HepG2 (cell line): ENCODE data around the gene LRATD1. TPM values are rescaled to one million over a fixed set of nuclear protein-coding genes. Genes with fewer than 3 reads are reported as not detected.

Experiments used
- EHMT2 ChIP-seq: fragments of 200-600 bp; sonication (generic); IDR thresholded peaks from 2 replicates; pipeline ENCODE4 v1.7.0; 2017; ENCODE audit warnings: antibody characterized with exemption, low read depth, low read length, borderline replicate concordance
- FOXJ3 ChIP-seq: sonication (generic); formaldehyde crosslinking; IDR thresholded peaks from 2 replicates; pipeline ENCODE4 v1.4.0; 2020; ENCODE audit warnings: missing genetic modification reagents, mild to moderate bottlenecking, borderline replicate concordance
- HOXA9 ChIP-seq: sonication (generic); formaldehyde crosslinking; IDR thresholded peaks from 2 replicates; pipeline ENCODE4 v1.8.1; 2022; ENCODE audit warnings: missing genetic modification reagents, mild to moderate bottlenecking, moderate library complexity, borderline replicate concordance
- JUNB ChIP-seq: sonication (generic); formaldehyde crosslinking; IDR thresholded peaks from 2 replicates; pipeline ENCODE4 v1.8.0; 2022; ENCODE audit warnings: missing genetic modification reagents, mild to moderate bottlenecking, borderline replicate concordance
- MEIS1 ChIP-seq: sonication (generic); formaldehyde crosslinking; IDR thresholded peaks from 2 replicates; pipeline ENCODE4 v1.9.0; 2021; ENCODE audit warnings: mild to moderate bottlenecking, missing genetic modification reagents, moderate library complexity, borderline replicate concordance
- ZBTB3 ChIP-seq: sonication (generic); formaldehyde crosslinking; IDR thresholded peaks from 2 replicates; pipeline ENCODE4 v1.4.0; 2020; ENCODE audit warnings: low read depth, mild to moderate bottlenecking, moderate library complexity, missing genetic modification reagents, borderline replicate concordance
- ZNF563 ChIP-seq: sonication (generic); formaldehyde crosslinking; IDR thresholded peaks from 2 replicates; pipeline ENCODE4 v1.8.0; 2022; ENCODE audit warnings: mild to moderate bottlenecking, moderate library complexity, missing genetic modification reagents
- ZNF746 ChIP-seq: sonication (generic); formaldehyde crosslinking; IDR thresholded peaks from 2 replicates; pipeline ENCODE4 v1.8.0; 2022; ENCODE audit warnings: mild to moderate bottlenecking, missing genetic modification reagents
- ZZZ3 ChIP-seq: sonication (generic); formaldehyde crosslinking; IDR thresholded peaks from 2 replicates; pipeline ENCODE4 v1.4.0; 2020; ENCODE audit warnings: missing genetic modification reagents, mild to moderate bottlenecking, borderline replicate concordance
- polyA plus RNA-seq, 8 experiments: library from polyadenylated mRNA; depleted of rRNA in 3 of 8; stranded (reverse) in 7 of 8; unstranded in 1 of 8; fragments of >200 nt; fragmentation: Illumina TruSeq in 4 of 8; extraction: Trizol in 4 of 8; gene quantifications; 2 replicates each; pipeline versions ENCODE4 v1.2.1 to v1.2.3, GENCODE V29; 2011 to 2016; ENCODE audit warnings: low read depth in 4 of 8, missing spikeins in 1 of 8, mixed read lengths in 1 of 8; ENCODE audit not compliant: insufficient read depth in 1 of 8
- total RNA-seq, 5 experiments: library from RNA; depleted of rRNA; stranded (reverse); fragments of >200 nt; fragmentation: Illumina TruSeq; extraction: Trizol; gene quantifications; 2 replicates each; pipeline ENCODE4 v1.2.3, GENCODE V29; 2016; ENCODE audit warnings: low read depth in 1 of 5
- TF ChIP-seq, protein P1 (sequence below): sonication (generic); formaldehyde crosslinking; IDR thresholded peaks from 2 replicates; pipeline ENCODE4 v1.5.1; 2020; ENCODE audit warnings: mild to moderate bottlenecking, missing genetic modification reagents, moderate library complexity
- TF ChIP-seq, protein P2 (sequence below): sonication (generic); formaldehyde crosslinking; IDR thresholded peaks from 2 replicates; pipeline ENCODE4 v1.4.0; 2020; ENCODE audit warnings: missing genetic modification reagents
- TF ChIP-seq, protein P3 (sequence below): sonication (generic); formaldehyde crosslinking; IDR thresholded peaks from 2 replicates; pipeline ENCODE4 v1.5.0; 2020; ENCODE audit warnings: missing genetic modification reagents
- TF ChIP-seq, protein P4 (sequence below): sonication (generic); formaldehyde crosslinking; IDR thresholded peaks from 2 replicates; pipeline ENCODE4 v1.4.0; 2020; ENCODE audit warnings: mild to moderate bottlenecking, low read depth, missing genetic modification reagents
- TF ChIP-seq, protein P5 (sequence below): IDR thresholded peaks from 2 replicates; pipeline ENCODE4 v1.6.1; 2016; ENCODE audit warnings: missing compliant biosample characterization, missing genetic modification reagents, borderline replicate concordance

The LRATD1 gene
- total and polyA plus RNA-seq, 2 of the 13 experiments (the other 11 are each of a cell fraction or from before 2014, with no cell fraction given): 0.07 TPM; not detected in 1

DNA sequence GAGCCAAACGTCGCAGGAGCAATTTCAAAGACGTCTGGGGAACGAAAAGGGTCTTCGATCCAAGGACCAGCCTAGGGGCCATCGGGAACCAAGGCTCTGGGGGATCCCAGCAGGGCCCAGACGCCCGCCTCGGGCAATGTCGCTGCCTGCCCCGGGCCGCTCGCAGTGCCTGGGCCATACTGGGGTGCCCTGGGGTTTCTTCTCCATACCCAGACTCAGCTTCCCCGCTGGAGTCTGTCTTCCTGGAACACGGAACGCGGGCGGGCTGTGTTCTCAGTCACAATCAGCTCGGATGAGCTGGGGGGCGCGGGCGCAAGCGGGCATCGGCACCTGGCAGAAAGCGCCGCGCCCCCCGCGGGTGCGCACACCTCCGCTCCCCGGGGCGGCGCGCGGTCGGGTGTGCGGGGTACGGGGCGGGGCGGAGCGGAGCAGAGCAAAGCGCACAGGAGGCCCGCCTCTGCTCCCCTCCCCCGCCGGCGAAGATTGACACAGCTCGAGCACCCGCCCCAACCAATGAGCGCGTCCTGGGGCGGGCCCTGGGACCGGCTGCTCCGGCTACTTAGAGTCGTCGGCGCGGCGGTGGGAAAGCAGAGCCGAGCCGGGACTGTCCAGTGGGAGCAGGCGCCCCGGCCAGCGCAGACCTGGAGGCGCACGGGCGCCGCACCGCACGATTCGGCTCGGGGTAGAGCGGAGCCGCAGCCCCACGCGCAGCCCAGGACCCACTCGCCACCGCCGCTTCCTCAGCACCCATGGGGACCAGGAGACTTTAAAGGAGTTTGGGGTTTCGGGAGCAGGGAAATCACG is at the start of gene LRATD1 (continued):
- TF ChIP-seq MEIS1 (CRISPR knock-in tag) (no peak), ZBTB3 (CRISPR knock-in tag) (no peak), ZNF563 (CRISPR knock-in tag) (0 out of 2 replicates have a peak, but pooled peaks have one; percentile 23), EHMT2 (no peak), ZZZ3 (CRISPR knock-in tag) (no peak), ZNF746 (CRISPR knock-in tag) (no peak), HOXA9 (CRISPR knock-in tag) (no peak), JUNB (CRISPR knock-in tag) (no peak), FOXJ3 (CRISPR knock-in tag) (no peak)
- TF ChIP-seq, protein P1, sequence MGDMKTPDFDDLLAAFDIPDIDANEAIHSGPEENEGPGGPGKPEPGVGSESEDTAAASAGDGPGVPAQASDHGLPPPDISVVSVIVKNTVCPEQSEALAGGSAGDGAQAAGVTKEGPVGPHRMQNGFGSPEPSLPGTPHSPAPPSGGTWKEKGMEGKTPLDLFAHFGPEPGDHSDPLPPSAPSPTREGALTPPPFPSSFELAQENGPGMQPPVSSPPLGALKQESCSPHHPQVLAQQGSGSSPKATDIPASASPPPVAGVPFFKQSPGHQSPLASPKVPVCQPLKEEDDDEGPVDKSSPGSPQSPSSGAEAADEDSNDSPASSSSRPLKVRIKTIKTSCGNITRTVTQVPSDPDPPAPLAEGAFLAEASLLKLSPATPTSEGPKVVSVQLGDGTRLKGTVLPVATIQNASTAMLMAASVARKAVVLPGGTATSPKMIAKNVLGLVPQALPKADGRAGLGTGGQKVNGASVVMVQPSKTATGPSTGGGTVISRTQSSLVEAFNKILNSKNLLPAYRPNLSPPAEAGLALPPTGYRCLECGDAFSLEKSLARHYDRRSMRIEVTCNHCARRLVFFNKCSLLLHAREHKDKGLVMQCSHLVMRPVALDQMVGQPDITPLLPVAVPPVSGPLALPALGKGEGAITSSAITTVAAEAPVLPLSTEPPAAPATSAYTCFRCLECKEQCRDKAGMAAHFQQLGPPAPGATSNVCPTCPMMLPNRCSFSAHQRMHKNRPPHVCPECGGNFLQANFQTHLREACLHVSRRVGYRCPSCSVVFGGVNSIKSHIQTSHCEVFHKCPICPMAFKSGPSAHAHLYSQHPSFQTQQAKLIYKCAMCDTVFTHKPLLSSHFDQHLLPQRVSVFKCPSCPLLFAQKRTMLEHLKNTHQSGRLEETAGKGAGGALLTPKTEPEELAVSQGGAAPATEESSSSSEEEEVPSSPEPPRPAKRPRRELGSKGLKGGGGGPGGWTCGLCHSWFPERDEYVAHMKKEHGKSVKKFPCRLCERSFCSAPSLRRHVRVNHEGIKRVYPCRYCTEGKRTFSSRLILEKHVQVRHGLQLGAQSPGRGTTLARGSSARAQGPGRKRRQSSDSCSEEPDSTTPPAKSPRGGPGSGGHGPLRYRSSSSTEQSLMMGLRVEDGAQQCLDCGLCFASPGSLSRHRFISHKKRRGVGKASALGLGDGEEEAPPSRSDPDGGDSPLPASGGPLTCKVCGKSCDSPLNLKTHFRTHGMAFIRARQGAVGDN (CRISPR knock-in tag): peak; percentile 50
- TF ChIP-seq, protein P2, sequence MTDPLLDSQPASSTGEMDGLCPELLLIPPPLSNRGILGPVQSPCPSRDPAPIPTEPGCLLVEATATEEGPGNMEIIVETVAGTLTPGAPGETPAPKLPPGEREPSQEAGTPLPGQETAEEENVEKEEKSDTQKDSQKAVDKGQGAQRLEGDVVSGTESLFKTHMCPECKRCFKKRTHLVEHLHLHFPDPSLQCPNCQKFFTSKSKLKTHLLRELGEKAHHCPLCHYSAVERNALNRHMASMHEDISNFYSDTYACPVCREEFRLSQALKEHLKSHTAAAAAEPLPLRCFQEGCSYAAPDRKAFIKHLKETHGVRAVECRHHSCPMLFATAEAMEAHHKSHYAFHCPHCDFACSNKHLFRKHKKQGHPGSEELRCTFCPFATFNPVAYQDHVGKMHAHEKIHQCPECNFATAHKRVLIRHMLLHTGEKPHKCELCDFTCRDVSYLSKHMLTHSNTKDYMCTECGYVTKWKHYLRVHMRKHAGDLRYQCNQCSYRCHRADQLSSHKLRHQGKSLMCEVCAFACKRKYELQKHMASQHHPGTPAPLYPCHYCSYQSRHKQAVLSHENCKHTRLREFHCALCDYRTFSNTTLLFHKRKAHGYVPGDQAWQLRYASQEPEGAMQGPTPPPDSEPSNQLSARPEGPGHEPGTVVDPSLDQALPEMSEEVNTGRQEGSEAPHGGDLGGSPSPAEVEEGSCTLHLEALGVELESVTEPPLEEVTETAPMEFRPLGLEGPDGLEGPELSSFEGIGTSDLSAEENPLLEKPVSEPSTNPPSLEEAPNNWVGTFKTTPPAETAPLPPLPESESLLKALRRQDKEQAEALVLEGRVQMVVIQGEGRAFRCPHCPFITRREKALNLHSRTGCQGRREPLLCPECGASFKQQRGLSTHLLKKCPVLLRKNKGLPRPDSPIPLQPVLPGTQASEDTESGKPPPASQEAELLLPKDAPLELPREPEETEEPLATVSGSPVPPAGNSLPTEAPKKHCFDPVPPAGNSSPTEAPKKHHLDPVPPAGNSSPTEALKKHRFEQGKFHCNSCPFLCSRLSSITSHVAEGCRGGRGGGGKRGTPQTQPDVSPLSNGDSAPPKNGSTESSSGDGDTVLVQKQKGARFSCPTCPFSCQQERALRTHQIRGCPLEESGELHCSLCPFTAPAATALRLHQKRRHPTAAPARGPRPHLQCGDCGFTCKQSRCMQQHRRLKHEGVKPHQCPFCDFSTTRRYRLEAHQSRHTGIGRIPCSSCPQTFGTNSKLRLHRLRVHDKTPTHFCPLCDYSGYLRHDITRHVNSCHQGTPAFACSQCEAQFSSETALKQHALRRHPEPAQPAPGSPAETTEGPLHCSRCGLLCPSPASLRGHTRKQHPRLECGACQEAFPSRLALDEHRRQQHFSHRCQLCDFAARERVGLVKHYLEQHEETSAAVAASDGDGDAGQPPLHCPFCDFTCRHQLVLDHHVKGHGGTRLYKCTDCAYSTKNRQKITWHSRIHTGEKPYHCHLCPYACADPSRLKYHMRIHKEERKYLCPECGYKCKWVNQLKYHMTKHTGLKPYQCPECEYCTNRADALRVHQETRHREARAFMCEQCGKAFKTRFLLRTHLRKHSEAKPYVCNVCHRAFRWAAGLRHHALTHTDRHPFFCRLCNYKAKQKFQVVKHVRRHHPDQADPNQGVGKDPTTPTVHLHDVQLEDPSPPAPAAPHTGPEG (CRISPR knock-in tag): peak; percentile 56; the same call in 1 of the 2 replicates
- TF ChIP-seq, protein P3, sequence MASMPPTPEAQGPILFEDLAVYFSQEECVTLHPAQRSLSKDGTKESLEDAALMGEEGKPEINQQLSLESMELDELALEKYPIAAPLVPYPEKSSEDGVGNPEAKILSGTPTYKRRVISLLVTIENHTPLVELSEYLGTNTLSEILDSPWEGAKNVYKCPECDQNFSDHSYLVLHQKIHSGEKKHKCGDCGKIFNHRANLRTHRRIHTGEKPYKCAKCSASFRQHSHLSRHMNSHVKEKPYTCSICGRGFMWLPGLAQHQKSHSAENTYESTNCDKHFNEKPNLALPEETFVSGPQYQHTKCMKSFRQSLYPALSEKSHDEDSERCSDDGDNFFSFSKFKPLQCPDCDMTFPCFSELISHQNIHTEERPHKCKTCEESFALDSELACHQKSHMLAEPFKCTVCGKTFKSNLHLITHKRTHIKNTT: no peak
- TF ChIP-seq, protein P4, sequence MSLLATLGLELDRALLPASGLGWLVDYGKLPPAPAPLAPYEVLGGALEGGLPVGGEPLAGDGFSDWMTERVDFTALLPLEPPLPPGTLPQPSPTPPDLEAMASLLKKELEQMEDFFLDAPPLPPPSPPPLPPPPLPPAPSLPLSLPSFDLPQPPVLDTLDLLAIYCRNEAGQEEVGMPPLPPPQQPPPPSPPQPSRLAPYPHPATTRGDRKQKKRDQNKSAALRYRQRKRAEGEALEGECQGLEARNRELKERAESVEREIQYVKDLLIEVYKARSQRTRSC (CRISPR knock-in tag): no peak
- TF ChIP-seq, protein P5, sequence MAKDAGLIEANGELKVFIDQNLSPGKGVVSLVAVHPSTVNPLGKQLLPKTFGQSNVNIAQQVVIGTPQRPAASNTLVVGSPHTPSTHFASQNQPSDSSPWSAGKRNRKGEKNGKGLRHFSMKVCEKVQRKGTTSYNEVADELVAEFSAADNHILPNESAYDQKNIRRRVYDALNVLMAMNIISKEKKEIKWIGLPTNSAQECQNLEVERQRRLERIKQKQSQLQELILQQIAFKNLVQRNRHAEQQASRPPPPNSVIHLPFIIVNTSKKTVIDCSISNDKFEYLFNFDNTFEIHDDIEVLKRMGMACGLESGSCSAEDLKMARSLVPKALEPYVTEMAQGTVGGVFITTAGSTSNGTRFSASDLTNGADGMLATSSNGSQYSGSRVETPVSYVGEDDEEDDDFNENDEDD: 0 out of 2 replicates have a peak, but pooled peaks have one; percentile 13
